ENCODE data around the gene GLIS1. TPM values are rescaled to one million over a fixed set of nuclear protein-coding genes. Genes with fewer than 3 reads are reported as not detected.
A peak's percentile ranks its signal among the peaks of the same experiment; 100 is the strongest.

The GLIS1 gene
- total and polyA plus RNA-seq, 2 of the 8 experiments (the other 6 are each of a cell fraction or from before 2014, with no cell fraction given) = 0.15 to 0.22 TPM

DNA sequence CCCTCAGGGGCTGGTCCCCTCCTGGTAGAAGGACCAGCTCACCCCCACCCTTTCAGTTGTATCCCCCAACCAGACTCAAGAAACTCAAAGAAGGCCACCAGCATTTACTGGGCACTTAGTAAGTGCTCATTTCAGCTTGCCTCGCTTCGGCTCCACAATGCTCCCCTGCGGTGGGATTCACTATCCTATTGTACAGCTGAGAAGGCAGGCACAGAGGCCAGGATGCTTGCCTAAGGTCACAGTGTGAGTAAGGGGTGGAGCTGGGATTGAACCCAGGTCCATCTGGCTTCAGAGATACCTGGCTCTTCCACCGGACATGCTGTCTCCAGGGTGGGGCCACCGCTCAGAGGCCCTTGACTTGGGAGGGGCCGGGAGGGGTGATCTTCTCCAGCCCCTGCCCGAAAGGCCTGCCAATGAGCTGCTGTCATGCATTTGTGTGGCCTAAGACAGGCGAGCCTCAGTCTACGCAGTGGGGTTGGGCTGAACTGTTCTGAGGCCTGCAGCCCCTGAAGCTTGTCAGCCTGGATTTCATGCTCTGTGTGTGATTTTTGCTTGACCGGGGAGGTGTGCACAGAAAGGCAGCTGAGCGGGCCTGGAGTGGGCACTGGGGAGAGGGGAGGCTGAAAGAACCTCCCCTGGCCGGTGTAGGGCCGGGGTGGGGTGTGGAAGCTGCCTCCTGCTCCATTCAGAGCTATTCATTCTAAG, 231.7 kb downstream of the GLIS1 start:
- H3K79me2 ChIP-seq (ENCODE audit: control insufficient read depth in 1 of 2, insufficient read depth in 2 of 2, low read length in 2 of 2) = no peaks in the 10 kb centered on the region
- peaks cover 0 to 29% (median 11%) of the 10 kb centered on the region in 4 experiments; a peak in 6 of 7 replicates for H3K4me1 ChIP-seq (replicated peaks in 1 of 4; ENCODE audit: control insufficient read depth in 3 of 4, insufficient read depth in 4 of 4, low read length in 3 of 4)
- H3K4me2 ChIP-seq (ENCODE audit: insufficient read depth in 1 of 2, low read depth in 2 of 2, low read length in 2 of 2) = no peak overlapping the region
- H2BK15ac ChIP-seq (ENCODE audit: low read length) = no peak overlapping the region; the same call in 1 of the 2 replicates
- no peak overlapping the region for H3K23ac ChIP-seq (ENCODE audit: insufficient read length)
- no peak overlapping the region for H2BK20ac ChIP-seq (ENCODE audit: low read length)
- H2BK120ac ChIP-seq (replicated peaks; ENCODE audit: low read depth, low read length) = no peak overlapping the region
- no peak overlapping the region; the same call in 1 of the 2 replicates for H2AK5ac ChIP-seq (ENCODE audit: low read depth, low read length)
- H2BK5ac ChIP-seq (ENCODE audit: low read depth, low read length) = peak overlapping the region; percentile 26; the same call in 1 of the 2 replicates
- H2AFZ ChIP-seq (ENCODE audit: low read length) = no peak overlapping the region
- no peak for FAIRE-seq
- H3K9ac ChIP-seq (replicated peaks in 1 of 4; ENCODE audit: extremely low read depth in 1 of 4, low read depth in 3 of 4, low read length in 3 of 4) = no peak overlapping the region
- no peaks in the 10 kb centered on the region for H3K79me1 ChIP-seq (ENCODE audit: low read depth, low read length)
- H3K4me3 ChIP-seq (ENCODE audit: extremely low read depth in 1 of 4, insufficient read depth in 2 of 4, low read depth in 3 of 4, low read length in 4 of 4) = no peak overlapping the region
- no peak for DNase-seq (ENCODE audit: low read depth in 1 of 2, low spot score in 2 of 2)
- H3K27me3 ChIP-seq (replicated peaks in 1 of 4; ENCODE audit: control insufficient read depth in 3 of 4, extremely low read depth in 1 of 4, insufficient read depth in 3 of 4, low read length in 3 of 4) = no peaks in the 10 kb centered on the region
- H3K56ac ChIP-seq (replicated peaks; ENCODE audit: insufficient read length, low read depth, low read length) = no peak overlapping the region
- whole genome bisulfite sequencing, 2 experiments (ENCODE audit: extremely low coverage in 1 of 2, insufficient coverage in 1 of 2, insufficient read length in 1 of 2, insufficient replicate concordance in 2 of 2, low coverage in 1 of 2, low lambda C conversion rate in 2 of 2, missing lambda C conversion rate in 1 of 2) = 80% methylated on average over 13 of the region's 13 CpGs; no CpG with 5 or more reads in 1 of the 2 experiments
- no peak overlapping the region for H3K14ac ChIP-seq (ENCODE audit: insufficient read length)
- no peak overlapping the region for H3K4ac ChIP-seq (replicated peaks; ENCODE audit: insufficient read length, low read depth, low read length)
- 0 out of 2 replicates have a peak overlapping the region, but pooled peaks have one; percentile 82 for H2BK12ac ChIP-seq (ENCODE audit: low read depth, low read length)
- no peaks in the 10 kb centered on the region for H3K36me3 ChIP-seq (ENCODE audit: control insufficient read depth in 2 of 4, insufficient read depth in 4 of 4, low read length in 3 of 4)
- H3K23me2 ChIP-seq (ENCODE audit: low read depth, low read length) = no peaks in the 10 kb centered on the region
- peak overlapping the region; percentile 25 for H3K18ac ChIP-seq (ENCODE audit: extremely low read depth, low read length)
- peak overlapping the region; percentile 79 for H4K91ac ChIP-seq (replicated peaks; ENCODE audit: insufficient read length, low read length)
- no peak overlapping the region for H3K27ac ChIP-seq (ENCODE audit: low read depth, low read length)
- ChIA-PET POLR2A (ENCODE audit: partially characterized antibody) (interaction anchor here (1.2 kb wide), 1 partner anchor 180 kb away, joined by 3 read pairs; no protein-coding TSS in a partner anchor), CTCF (ENCODE audit: partially characterized antibody) (interaction anchor here (0.7 to 2.4 kb wide), 12 partner anchors 8 to 179 kb away, joined by 3 to 10 read pairs (median 5); no protein-coding TSS in a partner anchor)
- no peaks in the 10 kb centered on the region for H4K20me1 ChIP-seq (replicated peaks in 1 of 2; ENCODE audit: control insufficient read depth in 1 of 2, insufficient read depth in 2 of 2, low read length in 2 of 2)
- H4K5ac ChIP-seq (ENCODE audit: insufficient read length, low read depth, low read length) = no peak overlapping the region
- H3K9me3 ChIP-seq (ENCODE audit: insufficient read depth in 2 of 2, low read depth in 1 of 2, low read length in 1 of 2) = no peaks in the 10 kb centered on the region
- peak overlapping the region; percentile 65; the same call in 1 of the 2 replicates for H4K8ac ChIP-seq (ENCODE audit: extremely low read depth, insufficient read depth, low read length)
- TF ChIP-seq USF2 (IDR thresholded peaks at IDR 0.05; ENCODE audit: low read length) = no peak
- no peak for TF ChIP-seq CTBP2 (IDR thresholded peaks at IDR 0.05; ENCODE audit: borderline replicate concordance, insufficient read depth, insufficient read length, low read length)
- no peak for TF ChIP-seq POU5F1 (IDR thresholded peaks at IDR 0.05; ENCODE audit: low read depth, low read length)
- TF ChIP-seq, protein P1, sequence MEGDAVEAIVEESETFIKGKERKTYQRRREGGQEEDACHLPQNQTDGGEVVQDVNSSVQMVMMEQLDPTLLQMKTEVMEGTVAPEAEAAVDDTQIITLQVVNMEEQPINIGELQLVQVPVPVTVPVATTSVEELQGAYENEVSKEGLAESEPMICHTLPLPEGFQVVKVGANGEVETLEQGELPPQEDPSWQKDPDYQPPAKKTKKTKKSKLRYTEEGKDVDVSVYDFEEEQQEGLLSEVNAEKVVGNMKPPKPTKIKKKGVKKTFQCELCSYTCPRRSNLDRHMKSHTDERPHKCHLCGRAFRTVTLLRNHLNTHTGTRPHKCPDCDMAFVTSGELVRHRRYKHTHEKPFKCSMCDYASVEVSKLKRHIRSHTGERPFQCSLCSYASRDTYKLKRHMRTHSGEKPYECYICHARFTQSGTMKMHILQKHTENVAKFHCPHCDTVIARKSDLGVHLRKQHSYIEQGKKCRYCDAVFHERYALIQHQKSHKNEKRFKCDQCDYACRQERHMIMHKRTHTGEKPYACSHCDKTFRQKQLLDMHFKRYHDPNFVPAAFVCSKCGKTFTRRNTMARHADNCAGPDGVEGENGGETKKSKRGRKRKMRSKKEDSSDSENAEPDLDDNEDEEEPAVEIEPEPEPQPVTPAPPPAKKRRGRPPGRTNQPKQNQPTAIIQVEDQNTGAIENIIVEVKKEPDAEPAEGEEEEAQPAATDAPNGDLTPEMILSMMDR (IDR thresholded peaks at IDR 0.05; ENCODE audit: control extremely low read depth in 1 of 3, insufficient read depth in 1 of 3, low read depth in 1 of 3, low read length in 3 of 3) = no peak
- no peak for TF ChIP-seq MAX (IDR thresholded peaks at IDR 0.05)
- TF ChIP-seq SIRT6 (IDR thresholded peaks at IDR 0.05; ENCODE audit: low read length) = no peak
- TF ChIP-seq PHF8 (conservative IDR thresholded peaks at IDR 0.05; ENCODE audit: low read depth, low read length) = no peak
- no peak for TF ChIP-seq HDAC6 (IDR thresholded peaks at IDR 0.05; ENCODE audit: low read depth, low read length)

All from H1 (cell line).